PFSK-1 (cell line): ENCODE measurements around the gene NUBP1.

Source experiments
- FOXP2 ChIP-seq: optimal IDR thresholded peaks from 2 replicates; pipeline ENCODE3; 2011; ENCODE audit warnings: borderline replicate concordance, control low read depth, inconsistent platforms; ENCODE audit not compliant: insufficient read depth; ENCODE audit errors: extremely low read length, extremely low read depth
- POLR2AphosphoS5 ChIP-seq: IDR thresholded peaks from 2 replicates; pipeline ENCODE4 v1.6.1; 2012; ENCODE audit warnings: low read depth, mild to moderate bottlenecking, control low read depth, low read length, moderate library complexity
- REST ChIP-seq, 2 experiments: IDR thresholded peaks; 2 replicates each; pipeline versions ENCODE4 v1.6.1 to v1.8.0; 2011 to 2012; ENCODE audit warnings: low read depth in 2 of 2, low read length in 2 of 2, control low read depth in 1 of 2, inconsistent platforms in 1 of 2, mild to moderate bottlenecking in 1 of 2, moderate library complexity in 1 of 2; ENCODE audit not compliant: insufficient read depth in 1 of 2
- TAF1 ChIP-seq: IDR thresholded peaks from 2 replicates; pipeline ENCODE4 v1.6.1; 2012; ENCODE audit warnings: low read length, control low read depth, borderline replicate concordance; ENCODE audit not compliant: insufficient read depth

GRCh38 chr16:10791048-10791447 is 47.4 kb downstream of the NUBP1 start:
- TF ChIP-seq POLR2AphosphoS5, result no peak
- TF ChIP-seq REST (IDR thresholded peaks at IDR 0.05; ENCODE audit: insufficient read depth in 1 of 2, low read depth in 2 of 2, low read length in 2 of 2), result no peak
- no peak for TF ChIP-seq FOXP2
- no peak for TF ChIP-seq TAF1
